SK-N-SH treated with all-trans-retinoic acid at 6 μM for 48 hours (cell line): ENCODE data around the gene FAR2.

ENCODE experiments used
- ATAC-seq: fragments of 200-7000 bp; cut with Tn5 transposase; 3 replicates; pipeline ENCODE4 v1.9.1; 2020; ENCODE audit warnings: mild to moderate bottlenecking, moderate library complexity
- ARNTL ChIP-seq: fragments of 450-650 bp; formaldehyde crosslinking; IDR thresholded peaks from 2 replicates; pipeline ENCODE4 v1.5.0; 2020; ENCODE audit warnings: low read depth, mild to moderate bottlenecking, moderate library complexity, borderline replicate concordance
- BACH2 ChIP-seq: fragments of 250-450 bp; sonication (Bioruptor Pico); IDR thresholded peaks from 2 replicates; pipeline ENCODE4 v1.9.0; 2021; ENCODE audit warnings: mild to moderate bottlenecking, borderline replicate concordance
- CREB5 ChIP-seq: fragments of 250-450 bp; sonication (Bioruptor Pico); IDR thresholded peaks from 2 replicates; pipeline ENCODE4 v1.5.1; 2020; ENCODE audit warnings: low read depth, mild to moderate bottlenecking, moderate library complexity
- CSDC2 ChIP-seq: fragments of 250-450 bp; sonication (Bioruptor Pico); IDR thresholded peaks from 2 replicates; pipeline ENCODE4 v1.5.0; 2020; ENCODE audit warnings: mild to moderate bottlenecking, moderate library complexity
- CSRNP3 ChIP-seq: fragments of 250-450 bp; sonication (Bioruptor Pico); IDR thresholded peaks from 2 replicates; pipeline ENCODE4 v1.5.1; 2021; ENCODE audit warnings: mild to moderate bottlenecking, moderate library complexity
- ESRRG ChIP-seq: fragments of 250-450 bp; sonication (Bioruptor Pico); IDR thresholded peaks from 2 replicates; pipeline ENCODE4 v1.6.1; 2021; ENCODE audit warnings: mild to moderate bottlenecking
- ISL1 ChIP-seq: fragments of 250-450 bp; sonication (Bioruptor Pico); IDR thresholded peaks from 2 replicates; pipeline ENCODE4 v2.1.2; 2022; ENCODE audit warnings: mild to moderate bottlenecking, moderate library complexity
- OSR1 ChIP-seq: fragments of 250-450 bp; sonication (Bioruptor Pico); IDR thresholded peaks from 2 replicates; pipeline ENCODE4 v1.8.0; 2022; ENCODE audit warnings: moderate library complexity, mild to moderate bottlenecking, inconsistent platforms
- POU6F1 ChIP-seq: fragments of 250-450 bp; sonication (Bioruptor Pico); IDR thresholded peaks from 2 replicates; pipeline ENCODE4 v1.8.0; 2021; ENCODE audit warnings: low read depth, mild to moderate bottlenecking, moderate library complexity, borderline replicate concordance
- PPARA ChIP-seq: fragments of 250-450 bp; sonication (Bioruptor Pico); IDR thresholded peaks from 2 replicates; pipeline ENCODE4 v1.5.0; 2020; ENCODE audit warnings: mild to moderate bottlenecking, borderline replicate concordance
- RARB ChIP-seq: fragments of 250-450 bp; sonication (Bioruptor Pico); IDR thresholded peaks from 2 replicates; pipeline ENCODE4 v1.8.0; 2021; ENCODE audit warnings: mild to moderate bottlenecking, moderate library complexity
- TCF4 ChIP-seq: fragments of 250-450 bp; sonication (Bioruptor Pico); IDR thresholded peaks from 2 replicates; pipeline ENCODE4 v1.8.0; 2021; ENCODE audit warnings: mild to moderate bottlenecking, moderate library complexity, borderline replicate concordance
- TOX ChIP-seq: fragments of 250-450 bp; sonication (Bioruptor Pico); IDR thresholded peaks from 2 replicates; pipeline ENCODE4 v1.8.0; 2021; ENCODE audit warnings: mild to moderate bottlenecking, moderate library complexity, borderline replicate concordance
- TSHZ2 ChIP-seq: fragments of 250-450 bp; sonication (Bioruptor Pico); IDR thresholded peaks from 2 replicates; pipeline ENCODE4 v1.5.0; 2020; ENCODE audit warnings: mild to moderate bottlenecking, moderate library complexity
- ZC3H10 ChIP-seq: fragments of 250-450 bp; sonication (Bioruptor Pico); IDR thresholded peaks from 2 replicates; pipeline ENCODE4 v1.5.1; 2021; ENCODE audit warnings: mild to moderate bottlenecking, moderate library complexity
- ZFP30 ChIP-seq: fragments of 450-650 bp; formaldehyde crosslinking; IDR thresholded peaks from 2 replicates; pipeline ENCODE4 v1.5.0; 2022; ENCODE audit warnings: mild to moderate bottlenecking, moderate library complexity
- ZNF565 ChIP-seq: fragments of 450-650 bp; formaldehyde crosslinking; conservative IDR thresholded peaks from 2 replicates; pipeline ENCODE4 v1.5.0; 2020; ENCODE audit warnings: low read depth, mild to moderate bottlenecking, moderate library complexity
- ZNF70 ChIP-seq: fragments of 450-650 bp; formaldehyde crosslinking; IDR thresholded peaks from 2 replicates; pipeline ENCODE4 v1.5.0; 2020; ENCODE audit warnings: mild to moderate bottlenecking, moderate library complexity
- ZNF8 ChIP-seq: fragments of 450-650 bp; formaldehyde crosslinking; IDR thresholded peaks from 2 replicates; pipeline ENCODE4 v1.5.0; 2020; ENCODE audit warnings: mild to moderate bottlenecking, moderate library complexity

Gene FAR2

GRCh38 chr12:29273178-29273843 lies 124.2 kb downstream of the FAR2 start:
- TF ChIP-seq ZNF565 (CRISPR knock-in tag) (no peak), POU6F1 (no peak), PPARA (CRISPR knock-in tag) (no peak), CREB5 (no peak), ESRRG (CRISPR knock-in tag) (no peak), CSRNP3 (CRISPR knock-in tag) (no peak), ARNTL (CRISPR knock-in tag) (no peak), OSR1 (CRISPR knock-in tag) (no peak), ZNF70 (CRISPR knock-in tag) (no peak), ZC3H10 (no peak), RARB (CRISPR knock-in tag) (no peak), ZFP30 (no peak)
- no peak for ATAC-seq

GRCh38 chr12:29275834-29276233 lies 126.8 kb downstream of the FAR2 start:
- no peak for ATAC-seq
- TF ChIP-seq ZNF70 (CRISPR knock-in tag): no peak
- TF ChIP-seq CSDC2 (CRISPR knock-in tag): no peak
- no peak for TF ChIP-seq TOX (CRISPR knock-in tag)
- no peak for TF ChIP-seq TCF4 (CRISPR knock-in tag)

- TF ChIP-seq BACH2 (CRISPR knock-in tag) (no peak), CSRNP3 (CRISPR knock-in tag) (no peak), RARB (CRISPR knock-in tag) (no peak), ZFP30 (no peak), POU6F1 (no peak), TSHZ2 (CRISPR knock-in tag) (no peak), ISL1 (CRISPR knock-in tag) (no peak), ZNF8 (CRISPR knock-in tag) (no peak), ESRRG (CRISPR knock-in tag) (no peak), ARNTL (CRISPR knock-in tag) (no peak), TCF4 (CRISPR knock-in tag) (no peak)
- no peak for ATAC-seq
Observed at GRCh38 chr12:29277231-29277630, 128.2 kb downstream of the FAR2 start.
